ENCODE measurements around the gene NEK2.

NEK2 gene

GRCh38 chr1:211714154-211714553 lies 38.7 kb upstream of the NEK2 start:
- H3K4me3 ChIP-seq (ENCODE audit: control insufficient read depth, low read depth, low read length), result no peak overlapping the region
- TF ChIP-seq CTCF (conservative IDR thresholded peaks at IDR 0.05; ENCODE audit: control insufficient read depth, insufficient read depth, low read depth, low read length), result no peak
- no peak for DNase-seq (ENCODE audit: low read depth)

- no peak for TF ChIP-seq CTCF (conservative IDR thresholded peaks at IDR 0.05; ENCODE audit: control insufficient read depth, insufficient read depth, low read depth, low read length)
- H3K4me3 ChIP-seq (ENCODE audit: control insufficient read depth, low read depth, low read length), result no peak overlapping the region
- DNase-seq (ENCODE audit: low read depth), result no peak
These were observed 37.8 kb upstream of the NEK2 start for GRCh38 chr1:211713231-211713630.

GRCh38 chr1:211711315-211711705 lies 35.9 kb upstream of the NEK2 start:
- H3K4me3 ChIP-seq (ENCODE audit: control insufficient read depth, low read depth, low read length), result no peak overlapping the region
- no peak for TF ChIP-seq CTCF (conservative IDR thresholded peaks at IDR 0.05; ENCODE audit: control insufficient read depth, insufficient read depth, low read depth, low read length)
- DNase-seq (ENCODE audit: low read depth), result no peak

GRCh38 chr1:211710566-211711314 lies 35.3 kb upstream of the NEK2 start:
- no peak overlapping the region for H3K4me3 ChIP-seq (ENCODE audit: control insufficient read depth, low read depth, low read length)
- TF ChIP-seq CTCF (conservative IDR thresholded peaks at IDR 0.05; ENCODE audit: control insufficient read depth, insufficient read depth, low read depth, low read length), result no peak
- DNase-seq (ENCODE audit: low read depth), result no peak

- no peak overlapping the region for H3K4me3 ChIP-seq (ENCODE audit: control insufficient read depth, low read depth, low read length)
- DNase-seq (ENCODE audit: low read depth), result no peak
- TF ChIP-seq CTCF (conservative IDR thresholded peaks at IDR 0.05; ENCODE audit: control insufficient read depth, insufficient read depth, low read depth, low read length), result no peak
These were observed 33.5 kb upstream of the NEK2 start for GRCh38 chr1:211708926-211709325.

GRCh38 chr1:211708006-211708405 lies 32.6 kb upstream of the NEK2 start:
- DNase-seq (ENCODE audit: low read depth), result no peak
- no peak for TF ChIP-seq CTCF (conservative IDR thresholded peaks at IDR 0.05; ENCODE audit: control insufficient read depth, insufficient read depth, low read depth, low read length)
- no peak overlapping the region for H3K4me3 ChIP-seq (ENCODE audit: control insufficient read depth, low read depth, low read length)

Data from fibroblast of mammary gland (primary cell).